Measurements from ENCODE around the gene COL4A4.

GRCh38 chr2:226999661-227000060 is 164.3 kb downstream of the COL4A4 start:
- TF ChIP-seq POLR2AphosphoS5 (IDR thresholded peaks at IDR 0.05): no peak
- TF ChIP-seq CTCF (IDR thresholded peaks at IDR 0.05): no peak
- no peak for TF ChIP-seq POLR2A (IDR thresholded peaks at IDR 0.05)

Data from transverse colon (tissue), 4 donors.